OCI-LY7 (cell line): ENCODE results near the gene MYBBP1A.

Experiments
- CTCF ChIP-seq: fragments of 200-600 bp; sonication (generic); conservative IDR thresholded peaks from 2 replicates; pipeline ENCODE4 v1.5.1; 2014; ENCODE audit warnings: mild to moderate bottlenecking, antibody characterized with exemption, low read length, moderate library complexity, mixed read lengths
- EZH2phosphoT487 ChIP-seq: fragments of 200-600 bp; sonication (generic); IDR thresholded peaks from 2 replicates; pipeline ENCODE4 v1.6.1; 2018; ENCODE audit warnings: low read depth, borderline replicate concordance, mild to moderate bottlenecking, mixed run types, antibody characterized with exemption, low read length, moderate library complexity, mixed read lengths

GRCh38 chr17:4490637-4491061 is 64.5 kb downstream of the MYBBP1A start:
- TF ChIP-seq CTCF (no peak), EZH2phosphoT487 (no peak)
